ENCODE results near the gene ZBTB7A.

Gene ZBTB7A

DNA sequence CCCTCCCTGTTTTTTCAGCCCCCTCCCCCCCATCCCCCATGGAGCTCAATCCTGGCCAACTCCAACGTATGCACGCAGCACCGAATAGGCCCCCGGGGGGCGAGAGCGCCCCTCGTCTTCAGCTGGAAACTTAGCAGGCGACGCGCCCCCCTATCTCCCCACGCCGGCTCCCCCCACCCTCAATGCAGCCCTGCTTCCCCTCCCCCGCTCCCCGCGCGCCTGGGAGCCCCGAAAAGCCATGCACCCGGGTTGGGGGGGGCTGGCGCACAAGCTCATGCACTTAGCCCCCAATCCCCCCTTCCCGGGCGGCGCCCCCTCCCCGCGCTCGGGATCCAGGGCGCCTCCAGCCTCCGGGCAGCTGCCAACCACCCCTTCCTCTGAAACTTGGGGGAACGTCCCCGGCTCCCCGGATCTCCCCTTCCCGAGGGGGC lies 508 bp downstream of the ZBTB7A start:
- DNase-seq = no peak

GRCh38 chr19:4065430-4066175 lies 1.1 kb downstream of the ZBTB7A start:
- DNase-seq = peak; percentile 95

- DNase-seq = no peak
These were observed 2.0 kb downstream of the ZBTB7A start for GRCh38 chr19:4064496-4065260.

GRCh38 chr19:4064149-4064495 lies 2.6 kb downstream of the ZBTB7A start:
- DNase-seq = no peak

- DNase-seq = no peak
These were observed 3.1 kb downstream of the ZBTB7A start for GRCh38 chr19:4063369-4064148.

- DNase-seq = no peak
These were observed 4.0 kb downstream of the ZBTB7A start for GRCh38 chr19:4062419-4063368.

DNA sequence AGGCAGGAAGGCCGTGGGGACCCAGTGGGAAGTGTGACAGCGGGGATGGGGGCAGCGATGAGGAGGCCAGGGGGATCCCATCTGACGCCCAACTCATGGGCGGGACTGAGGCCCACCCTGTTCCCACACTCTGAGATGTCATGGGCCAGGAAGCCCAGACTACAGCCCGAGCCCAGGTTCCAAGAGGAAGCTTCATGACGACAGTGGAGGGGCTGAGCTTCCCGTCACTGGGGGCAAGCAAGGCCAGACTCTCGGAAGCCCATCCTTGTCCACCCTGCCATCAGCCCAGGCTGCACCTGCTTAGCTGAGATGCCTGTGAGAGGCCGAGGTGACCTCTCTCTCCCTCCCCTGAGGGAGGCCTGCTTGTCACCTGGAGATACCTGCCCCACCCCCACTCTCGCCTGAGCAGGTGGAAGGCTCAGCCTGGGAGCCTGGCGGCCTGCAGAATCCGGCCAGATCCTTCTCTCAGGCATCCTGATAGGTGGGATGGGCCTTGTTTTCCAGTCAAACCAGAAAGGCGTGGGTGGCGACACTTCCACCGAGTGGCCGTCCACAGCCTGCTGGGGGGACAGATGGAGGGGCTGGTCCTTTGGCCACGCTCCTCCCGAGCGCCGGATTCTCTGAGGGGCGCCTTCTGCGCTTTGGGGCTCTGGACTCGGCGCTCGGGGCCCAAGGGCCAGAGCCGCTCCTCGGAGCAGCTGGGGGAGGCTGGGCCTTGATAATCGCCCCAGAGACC lies 4.8 kb downstream of the ZBTB7A start:
- no peak for DNase-seq

GRCh38 chr19:4061178-4061682 lies 5.5 kb downstream of the ZBTB7A start:
- no peak for DNase-seq

DNA sequence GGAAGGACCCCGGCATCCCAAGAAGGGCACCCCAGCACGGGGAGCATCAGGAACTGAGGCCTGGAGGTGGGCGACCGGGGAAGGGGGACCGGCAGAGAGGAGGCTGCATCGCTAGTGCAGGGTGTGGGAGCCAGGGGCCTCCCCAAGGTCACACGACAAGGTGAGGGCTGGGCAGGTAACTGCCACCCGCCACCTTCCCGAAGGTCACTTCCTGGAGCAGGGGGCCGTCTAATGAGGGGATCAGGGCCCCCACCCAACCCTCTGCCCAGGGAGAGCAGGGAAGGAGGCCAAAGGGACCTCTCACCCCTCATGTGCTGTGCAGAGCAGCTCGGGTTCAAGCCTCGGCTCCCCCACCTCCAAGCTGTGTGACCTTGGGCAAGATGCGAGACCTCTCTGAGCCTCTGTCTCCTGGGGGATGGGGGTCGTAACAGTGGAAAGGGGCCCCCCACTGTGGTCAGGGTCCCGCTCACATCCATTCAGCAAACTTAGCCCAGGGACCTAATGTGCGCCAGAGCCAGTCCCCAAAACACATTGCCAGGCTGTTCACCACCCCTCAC lies 6.0 kb downstream of the ZBTB7A start:
- no peak for DNase-seq

DNA sequence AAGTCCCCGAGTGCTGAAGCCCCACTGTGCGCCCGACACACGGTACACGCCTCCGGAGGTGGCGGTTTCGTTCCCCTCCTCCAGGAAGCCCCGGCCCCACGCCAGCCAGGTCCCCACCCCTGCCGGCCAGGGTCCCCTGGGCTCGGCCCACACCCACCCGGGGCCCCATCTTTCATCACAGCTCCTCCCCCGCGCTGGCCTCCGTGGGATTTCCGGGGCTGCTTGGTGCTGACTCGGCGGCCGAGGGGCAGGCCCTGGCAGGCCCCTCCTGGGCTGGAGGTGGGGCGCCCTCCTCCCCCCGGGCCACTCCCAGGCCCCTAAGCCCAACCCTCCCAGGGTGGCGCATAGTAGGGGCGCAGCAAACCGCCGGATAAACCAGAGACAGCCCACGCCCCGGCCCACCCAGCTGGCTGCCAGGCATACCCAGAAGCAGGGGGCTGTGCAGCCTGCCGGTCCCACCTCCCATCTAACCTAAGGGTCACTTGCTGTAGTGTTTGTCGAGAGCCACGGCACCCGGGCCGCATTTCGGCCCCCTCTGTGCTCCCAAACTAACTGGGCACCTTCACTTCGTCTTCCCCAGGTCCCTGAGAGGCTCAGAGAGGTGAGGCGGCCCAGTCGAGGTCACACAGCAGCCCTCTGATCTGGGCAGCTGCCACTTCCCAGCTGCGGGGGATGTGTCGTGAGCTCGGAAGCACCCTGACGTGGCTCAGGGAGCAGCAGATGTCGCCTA lies 6.6 kb downstream of the ZBTB7A start:
- DNase-seq = no peak

GRCh38 chr19:4059453-4059871 lies 7.2 kb downstream of the ZBTB7A start:
- no peak for DNase-seq

DNA sequence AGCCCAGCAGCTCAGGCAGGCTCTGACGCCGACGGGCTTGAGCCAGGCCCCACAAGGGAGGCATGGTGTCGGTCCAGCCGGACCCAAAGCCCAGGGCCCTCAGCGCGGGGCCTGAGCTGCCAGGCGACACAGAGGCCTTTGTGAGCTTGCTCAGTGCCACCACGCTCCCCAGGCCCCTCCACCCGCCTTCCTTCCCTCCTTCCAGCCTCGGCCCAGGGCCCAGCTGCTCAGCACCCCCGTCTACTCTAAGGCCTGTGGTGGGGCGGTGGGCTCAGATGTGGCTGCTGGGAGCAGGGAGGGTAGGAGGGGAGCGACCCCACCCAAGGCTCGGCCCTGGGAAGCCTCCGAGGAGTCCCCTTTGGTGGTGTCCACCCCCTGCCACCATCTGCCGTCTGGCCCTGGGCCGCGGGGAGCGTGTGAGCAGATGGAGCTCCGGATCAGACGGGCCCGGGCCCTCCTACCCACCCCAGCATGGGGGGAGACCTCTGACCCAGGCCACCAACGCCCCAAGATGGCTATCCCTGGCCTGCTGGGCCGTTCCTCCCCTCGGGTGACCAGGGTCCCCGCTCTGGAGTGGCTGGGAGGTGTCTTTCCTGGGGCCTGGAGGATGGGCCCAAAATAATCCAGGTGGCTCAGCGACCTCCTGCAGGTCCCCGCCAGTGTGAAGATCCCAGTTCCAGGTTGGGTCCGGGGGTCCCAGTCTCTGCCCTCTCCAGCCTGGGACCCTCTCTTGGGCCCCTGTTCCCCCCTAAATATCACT lies 7.8 kb downstream of the ZBTB7A start:
- DNase-seq = no peak

GRCh38 chr19:4057931-4058692 lies 8.6 kb downstream of the ZBTB7A start:
- DNase-seq = no peak

DNA sequence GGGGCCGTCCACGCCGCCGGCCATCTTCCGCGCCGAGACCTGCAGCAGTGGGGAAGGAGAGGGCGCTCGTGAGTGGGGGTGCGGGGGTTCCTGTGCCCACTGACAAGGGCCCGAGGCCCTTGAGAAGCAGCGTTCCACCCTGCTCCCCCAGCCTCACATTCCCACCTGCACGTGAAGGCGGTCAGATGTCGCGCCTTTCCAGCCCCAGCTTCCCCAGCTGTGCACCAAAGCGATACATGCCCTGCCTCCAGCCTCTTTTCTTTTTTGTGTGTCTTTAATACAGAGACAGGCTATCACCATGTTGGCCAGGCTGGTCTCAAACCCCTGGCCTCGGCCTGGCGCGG lies 11.5 kb downstream of the ZBTB7A start:
- no peak for DNase-seq

DNA sequence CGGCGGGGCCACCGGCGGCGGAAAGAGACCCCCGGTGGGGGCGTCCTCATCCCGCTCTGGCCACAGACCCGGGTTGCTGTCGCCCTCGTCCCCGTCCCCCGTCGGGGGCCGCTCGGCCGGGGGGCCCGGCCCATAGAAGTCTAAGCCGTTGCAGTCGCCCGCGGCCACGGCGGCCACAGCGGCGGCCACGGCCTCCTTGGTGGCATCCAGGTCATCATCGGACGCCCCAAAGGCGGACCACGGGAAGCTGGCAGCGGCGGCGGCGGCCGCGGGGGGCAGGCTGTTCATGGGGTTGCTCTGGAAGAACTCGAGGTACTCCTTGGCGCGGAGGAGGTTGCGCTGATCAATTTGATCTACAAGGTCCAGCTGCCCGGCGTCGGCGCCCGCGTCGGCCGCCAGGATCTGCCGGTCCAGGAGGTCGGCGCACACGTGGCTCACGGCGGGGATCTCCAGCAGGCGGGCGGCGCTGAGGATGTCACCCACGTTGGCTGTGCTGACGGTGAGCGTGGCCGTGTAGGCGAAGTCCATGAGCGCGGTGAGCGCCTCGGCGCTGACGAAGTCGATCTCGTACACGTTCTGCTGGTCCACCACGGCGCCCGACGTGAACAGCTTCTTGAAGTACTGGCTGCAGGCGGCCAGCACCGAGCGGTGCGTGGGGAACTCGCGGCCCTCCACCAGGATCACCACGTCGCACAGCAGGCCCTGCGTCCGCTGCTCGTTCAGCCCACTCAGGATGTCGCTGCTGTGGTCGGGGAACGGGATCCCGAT lies 12.1 kb downstream of the ZBTB7A start:
- no peak for DNase-seq

DNA sequence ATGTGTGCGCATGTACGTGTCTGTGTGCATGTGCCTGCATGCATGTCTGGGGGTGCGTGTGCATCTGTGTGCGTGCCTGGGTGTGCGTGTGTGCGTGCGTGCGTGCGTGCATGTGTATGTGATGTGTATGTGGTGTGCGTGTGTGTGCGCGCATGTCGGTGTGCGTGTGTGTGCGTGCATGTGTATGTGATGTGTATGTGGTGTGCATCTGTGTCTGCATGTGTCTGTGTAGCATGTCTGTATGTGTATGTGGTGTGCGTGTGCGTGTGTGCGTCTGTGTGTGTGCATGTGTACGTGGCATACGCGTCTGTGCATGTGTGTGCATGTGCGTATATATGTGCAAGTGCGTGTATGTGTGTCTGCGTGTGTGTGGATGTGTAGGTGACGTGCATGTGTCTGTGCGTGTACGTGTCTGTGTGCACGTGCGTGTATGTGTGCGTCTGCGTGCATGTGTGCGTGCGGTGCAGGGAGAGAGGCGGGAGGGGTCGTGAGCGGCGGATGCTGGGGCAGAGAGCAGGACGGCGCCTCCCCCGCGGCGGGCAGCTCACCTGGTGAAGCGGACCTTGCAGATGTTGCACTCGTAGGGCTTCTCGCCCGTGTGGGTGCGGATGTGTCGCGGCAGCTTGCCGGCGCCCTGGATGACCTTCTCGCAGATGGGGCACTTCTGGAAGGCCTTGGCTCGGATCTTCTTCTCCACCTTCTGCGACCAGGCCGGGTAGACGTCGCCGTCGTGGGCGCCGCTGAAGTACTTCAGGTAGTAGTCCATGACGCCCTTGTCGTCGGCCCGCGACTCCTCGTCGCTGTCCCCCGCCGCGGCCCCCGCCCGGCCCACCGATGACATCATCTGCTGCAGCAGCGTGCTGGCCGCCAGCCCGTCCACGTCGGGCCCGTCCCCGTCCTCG lies 13.0 kb downstream of the ZBTB7A start:
- DNase-seq = no peak

GRCh38 chr19:4052993-4053422 lies 13.7 kb downstream of the ZBTB7A start:
- DNase-seq = no peak
